MM.1S (cell line): ENCODE data around the gene ZNF275.

Experiments used
- DNase-seq: peaks from one replicate; pipeline ENCODE4 v3.0.0-alpha.2; 2015
- H2AFZ ChIP-seq: fragments of 300-600 bp; sonication (generic); 2 replicates; pipeline ENCODE4 v1.6.0; 2016; ENCODE audit warnings: antibody characterized with exemption, low read length
- H3F3A ChIP-seq: fragments of 300-600 bp; sonication (generic); 2 replicates; pipeline ENCODE4 v1.6.1; 2016; ENCODE audit warnings: mild to moderate bottlenecking, antibody characterized with exemption, low read length, moderate library complexity, mixed read lengths; ENCODE audit not compliant: insufficient read depth
- H3K27ac ChIP-seq: fragments of 300-600 bp; sonication (generic); 2 replicates; pipeline ENCODE4 v1.5.1; 2016; ENCODE audit warnings: mild to moderate bottlenecking, low read length
- H3K27me3 ChIP-seq: fragments of 300-600 bp; sonication (generic); replicated peaks from 2 replicates; pipeline ENCODE4 v1.6.0; 2016; ENCODE audit warnings: low read length; ENCODE audit not compliant: insufficient read depth
- H3K36me3 ChIP-seq: fragments of 300-600 bp; sonication (generic); replicated peaks from 2 replicates; pipeline ENCODE4 v1.6.1; 2016; ENCODE audit warnings: mild to moderate bottlenecking, low read length, mixed read lengths; ENCODE audit not compliant: insufficient read depth
- H3K4me1 ChIP-seq: fragments of 300-600 bp; sonication (generic); 2 replicates; pipeline ENCODE4 v1.6.1; 2016; ENCODE audit warnings: low read length, mixed read lengths
- H3K4me2 ChIP-seq: fragments of 300-600 bp; sonication (generic); 2 replicates; pipeline ENCODE4 v1.6.0; 2016; ENCODE audit warnings: low read depth, low read length
- H3K4me3 ChIP-seq: fragments of 300-600 bp; sonication (generic); 2 replicates; pipeline ENCODE4 v1.5.1; 2016; ENCODE audit warnings: low read length, mixed read lengths
- H3K79me2 ChIP-seq: fragments of 300-600 bp; sonication (generic); 2 replicates; pipeline ENCODE4 v1.6.1; 2016; ENCODE audit warnings: mixed run types, low read length, mixed read lengths
- H3K9ac ChIP-seq: fragments of 300-600 bp; sonication (generic); 2 replicates; pipeline ENCODE4 v1.6.1; 2016; ENCODE audit warnings: low read length, mixed read lengths
- H3K9me2 ChIP-seq: fragments of 300-600 bp; sonication (generic); replicated peaks from 2 replicates; pipeline ENCODE4 v1.6.1; 2016; ENCODE audit warnings: mild to moderate bottlenecking, low read length, mixed read lengths; ENCODE audit not compliant: insufficient read depth
- H3K9me3 ChIP-seq: fragments of 300-600 bp; sonication (generic); replicated peaks from 2 replicates; pipeline ENCODE4 v1.6.1; 2016; ENCODE audit warnings: mild to moderate bottlenecking, low read length, mixed read lengths; ENCODE audit not compliant: insufficient read depth
- H4K20me1 ChIP-seq: fragments of 300-600 bp; sonication (generic); 2 replicates; pipeline ENCODE4 v1.6.1; 2016; ENCODE audit warnings: mild to moderate bottlenecking, low read length, moderate library complexity, mixed read lengths; ENCODE audit not compliant: insufficient read depth
- CTCF ChIP-seq: fragments of 300-600 bp; sonication (generic); IDR thresholded peaks from 2 replicates; pipeline ENCODE4 v1.5.1; 2016; ENCODE audit warnings: antibody characterized with exemption, low read length, mixed read lengths
- EZH2 ChIP-seq: fragments of 300-600 bp; sonication (generic); optimal IDR thresholded peaks from 2 replicates; pipeline ENCODE3; 2017; ENCODE audit warnings: low read depth, mild to moderate bottlenecking, antibody characterized with exemption, low read length, mixed read lengths
- EZH2phosphoT487 ChIP-seq: fragments of 300-600 bp; sonication (generic); IDR thresholded peaks from 2 replicates; pipeline ENCODE4 v1.6.1; 2018; ENCODE audit warnings: antibody characterized with exemption, low read length

ZNF275 gene

GRCh38 chrX:153303276-153304262 is 30.4 kb upstream of the ZNF275 start:
- Histone ChIP-seq H3K4me1 (no peaks in the 10 kb centered on the region), H3K27me3 (no peaks in the 10 kb centered on the region), H3K9ac (no peak overlapping the region), H3K79me2 (no peaks in the 10 kb centered on the region), H3K9me3 (no peaks in the 10 kb centered on the region), H3K4me2 (no peak overlapping the region), H4K20me1 (no peaks in the 10 kb centered on the region), H2AFZ (no peak overlapping the region), H3F3A (no peaks in the 10 kb centered on the region), H3K9me2 (no peaks in the 10 kb centered on the region), H3K4me3 (no peak overlapping the region), H3K36me3 (no peaks in the 10 kb centered on the region), H3K27ac (no peak overlapping the region)
- no peak for DNase-seq
- TF ChIP-seq CTCF: no peak
- TF ChIP-seq EZH2: no peak
- no peak for TF ChIP-seq EZH2phosphoT487

DNA sequence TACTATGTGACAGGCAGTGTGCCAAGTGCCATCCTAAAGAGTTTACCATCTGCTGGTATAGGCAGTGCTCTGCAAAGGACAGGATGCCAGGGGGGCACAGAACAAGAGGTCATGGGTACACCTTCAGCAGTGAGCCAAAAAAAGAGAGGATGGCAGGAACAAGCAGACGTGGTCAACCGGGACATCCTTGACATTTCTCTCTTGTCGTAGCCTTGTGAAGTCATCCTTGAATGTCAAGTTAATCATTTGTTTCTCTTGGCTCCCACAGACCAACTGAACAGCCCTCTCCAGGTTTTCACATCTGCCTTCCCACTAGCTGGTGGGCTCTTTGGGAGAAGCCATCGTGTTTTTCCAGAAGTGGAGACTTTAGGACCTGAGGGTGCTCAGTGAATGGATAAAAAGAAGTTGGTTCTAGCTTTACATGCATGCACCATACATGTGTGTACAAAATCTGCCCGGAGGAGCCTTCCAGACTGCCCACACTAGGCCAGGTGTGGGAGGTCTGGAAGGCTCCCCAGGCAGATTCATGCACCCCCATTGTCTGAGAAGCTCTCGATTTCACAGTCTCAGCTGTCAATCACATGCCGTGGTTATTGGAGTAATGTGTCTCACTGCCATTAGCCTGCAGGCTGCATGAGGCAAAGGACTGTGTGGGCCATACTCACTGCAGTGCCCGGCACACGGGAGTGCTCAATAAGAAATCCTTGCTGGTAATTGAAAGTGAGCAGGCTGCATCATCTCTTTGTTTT is 28.8 kb upstream of the ZNF275 start:
- DNase-seq: no peak
- no peak overlapping the region for H3K4me3 ChIP-seq
- H3F3A ChIP-seq: no peaks in the 10 kb centered on the region
- H3K36me3 ChIP-seq: no peaks in the 10 kb centered on the region
- H3K9me3 ChIP-seq: no peaks in the 10 kb centered on the region
- no peak overlapping the region for H3K9ac ChIP-seq
- no peaks in the 10 kb centered on the region for H3K79me2 ChIP-seq
- H3K27me3 ChIP-seq: no peaks in the 10 kb centered on the region
- H4K20me1 ChIP-seq: no peaks in the 10 kb centered on the region
- H3K9me2 ChIP-seq: no peaks in the 10 kb centered on the region
- no peak overlapping the region for H2AFZ ChIP-seq
- no peaks in the 10 kb centered on the region for H3K4me1 ChIP-seq
- no peak overlapping the region for H3K4me2 ChIP-seq
- TF ChIP-seq CTCF: no peak
- no peak for TF ChIP-seq EZH2
- TF ChIP-seq EZH2phosphoT487: no peak
- no peak overlapping the region for H3K27ac ChIP-seq

- Histone ChIP-seq H3K9me3 (no peaks in the 10 kb centered on the region), H3K9me2 (no peaks in the 10 kb centered on the region), H3K79me2 (no peaks in the 10 kb centered on the region), H3K4me3 (no peak overlapping the region), H3K27me3 (no peaks in the 10 kb centered on the region), H4K20me1 (no peaks in the 10 kb centered on the region), H3K27ac (no peak overlapping the region), H3K4me1 (no peaks in the 10 kb centered on the region), H2AFZ (no peak overlapping the region), H3K9ac (no peak overlapping the region), H3K4me2 (no peak overlapping the region), H3F3A (no peaks in the 10 kb centered on the region), H3K36me3 (no peaks in the 10 kb centered on the region)
- TF ChIP-seq CTCF: no peak
- no peak for TF ChIP-seq EZH2
- TF ChIP-seq EZH2phosphoT487: no peak
- DNase-seq: no peak
Measured at GRCh38 chrX:153305972-153306371, 28.0 kb upstream of the ZNF275 start.
